ELF-1 (cell line): Measurements from ENCODE around the gene TRPV2.
A peak's percentile ranks its signal among the peaks of the same experiment; 100 is the strongest.
"Not testable (repeated sequence)": the region's sequence is repeated elsewhere in the genome, so short reads cannot be mapped to it uniquely, and the experiment has no call there.

ENCODE experiments used
- DNase-seq: peaks from one replicate; pipeline ENCODE4 v3.0.0-alpha.2; 2016; ENCODE audit warnings: low read depth, low spot score

Gene TRPV2

DNA sequence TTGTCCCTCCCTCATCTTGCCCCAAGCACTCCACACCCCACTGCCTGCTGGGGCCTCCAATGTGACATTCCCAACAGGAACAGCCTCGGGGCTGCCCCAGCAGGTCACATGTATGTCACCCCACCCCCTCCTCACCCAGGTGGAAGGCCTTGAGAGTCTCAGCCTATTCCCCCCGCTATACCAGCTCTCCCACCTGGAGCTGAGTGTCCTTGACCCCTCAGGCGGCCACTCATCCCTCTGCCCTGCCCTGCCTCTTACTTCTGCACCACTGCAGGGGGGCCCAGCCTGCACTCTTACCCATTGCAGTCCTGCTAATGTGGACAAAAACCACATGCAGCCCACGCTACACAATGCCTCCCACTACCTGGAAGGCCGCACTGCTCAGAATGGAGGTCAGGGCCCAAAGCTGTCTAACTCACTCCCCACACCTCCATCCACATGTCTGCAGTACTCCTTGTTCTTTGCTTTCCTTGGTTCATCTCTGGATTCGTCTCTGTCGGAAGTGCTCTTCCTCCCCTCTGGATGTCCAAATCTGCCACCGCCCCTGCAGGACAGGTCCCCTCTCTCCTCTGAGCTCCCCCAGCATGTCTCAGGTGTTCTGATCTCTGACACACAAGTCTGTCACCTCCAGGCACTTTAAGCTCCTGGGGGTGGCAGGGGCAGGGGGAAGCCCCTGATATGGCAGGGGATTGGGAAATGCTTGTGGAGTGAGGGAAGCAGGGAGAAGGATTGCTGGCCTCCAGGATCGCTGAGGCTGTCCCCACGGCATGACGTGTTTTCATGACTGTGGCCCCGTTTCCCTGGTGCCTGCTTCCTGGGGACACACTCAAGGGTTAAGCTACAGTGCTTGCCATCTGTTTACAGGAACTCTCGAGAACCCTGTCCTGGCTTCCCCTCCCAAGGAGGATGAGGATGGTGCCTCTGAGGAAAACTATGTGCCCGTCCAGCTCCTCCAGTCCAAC, 20.8 kb downstream of the TRPV2 start:
- DNase-seq = no peak

DNA sequence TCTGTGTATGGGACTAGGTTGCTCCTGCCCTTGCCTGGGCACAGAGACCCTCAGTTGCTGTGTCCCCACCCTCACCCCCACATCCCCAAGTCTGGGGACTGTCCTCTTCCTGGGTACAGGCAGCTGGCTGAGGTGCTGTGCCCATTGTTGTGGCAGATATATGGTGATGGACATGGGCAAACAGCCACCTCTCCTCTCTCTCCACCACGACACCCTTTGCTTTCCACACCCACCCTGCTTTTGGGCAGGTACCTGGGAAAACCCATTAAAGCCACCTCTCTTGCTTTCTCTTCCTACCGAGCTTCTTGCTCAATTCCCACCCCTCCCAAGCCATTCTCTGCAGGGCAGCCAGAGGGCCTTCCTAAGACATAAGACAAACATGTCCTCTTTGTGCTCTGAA, 21.7 kb downstream of the TRPV2 start:
- no peak for DNase-seq

DNA sequence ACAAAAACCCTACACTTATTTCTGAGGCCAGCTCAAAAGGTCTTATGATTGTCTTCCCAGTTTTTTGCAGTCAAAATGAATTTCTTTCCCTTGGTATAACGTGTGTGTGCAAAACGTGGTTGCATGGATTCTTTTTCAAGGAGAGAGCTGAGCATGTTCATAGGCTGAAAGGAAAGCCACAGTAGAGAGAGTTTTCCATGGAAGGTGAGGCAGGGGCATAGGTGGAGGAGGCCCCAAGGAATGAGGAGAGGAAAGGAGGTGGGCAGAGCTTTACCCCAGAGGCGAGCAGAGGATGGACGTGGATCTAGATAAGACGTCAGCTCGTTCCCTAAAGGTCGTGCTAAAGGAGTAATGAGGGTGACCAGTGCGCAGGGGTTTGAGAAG, 22.8 kb downstream of the TRPV2 start:
- no peak for DNase-seq

DNA sequence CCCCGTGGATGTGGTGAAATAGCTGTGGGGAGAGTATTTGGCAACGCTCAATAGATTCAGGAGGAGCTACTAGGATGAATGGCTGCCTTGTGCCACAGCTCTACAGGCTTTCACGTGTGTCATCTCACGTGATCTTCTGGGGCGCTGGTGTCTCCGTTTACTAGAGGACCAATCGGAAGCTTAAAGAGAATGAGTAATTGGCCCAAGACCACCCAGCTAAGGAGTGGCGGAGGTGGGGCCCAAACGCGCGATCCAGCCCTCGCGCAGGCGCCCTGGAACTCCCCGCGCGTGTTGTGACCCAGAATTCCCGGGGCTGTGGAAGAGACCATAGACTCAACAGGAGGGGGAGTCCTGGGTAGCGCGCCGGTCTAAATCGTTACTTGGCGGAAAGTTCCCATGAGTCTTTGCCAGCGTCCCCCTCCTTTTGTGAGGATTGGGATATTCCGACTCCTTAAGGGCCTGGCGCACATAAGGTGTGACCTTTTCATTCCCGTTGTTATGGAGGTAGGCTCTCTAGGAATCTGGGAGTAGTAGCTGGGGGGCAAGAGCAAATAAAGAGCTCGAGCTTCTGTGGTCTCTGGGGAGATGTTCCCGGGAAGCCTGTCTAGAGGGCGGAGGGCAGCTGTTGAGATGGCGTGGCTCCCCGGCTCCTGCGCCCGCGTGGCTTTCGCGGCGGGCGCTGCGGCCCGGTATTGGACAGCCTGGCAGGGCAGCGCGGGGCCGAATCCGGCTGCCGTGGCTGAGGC, 23.4 kb downstream of the TRPV2 start:
- DNase-seq = peak; percentile 100

DNA sequence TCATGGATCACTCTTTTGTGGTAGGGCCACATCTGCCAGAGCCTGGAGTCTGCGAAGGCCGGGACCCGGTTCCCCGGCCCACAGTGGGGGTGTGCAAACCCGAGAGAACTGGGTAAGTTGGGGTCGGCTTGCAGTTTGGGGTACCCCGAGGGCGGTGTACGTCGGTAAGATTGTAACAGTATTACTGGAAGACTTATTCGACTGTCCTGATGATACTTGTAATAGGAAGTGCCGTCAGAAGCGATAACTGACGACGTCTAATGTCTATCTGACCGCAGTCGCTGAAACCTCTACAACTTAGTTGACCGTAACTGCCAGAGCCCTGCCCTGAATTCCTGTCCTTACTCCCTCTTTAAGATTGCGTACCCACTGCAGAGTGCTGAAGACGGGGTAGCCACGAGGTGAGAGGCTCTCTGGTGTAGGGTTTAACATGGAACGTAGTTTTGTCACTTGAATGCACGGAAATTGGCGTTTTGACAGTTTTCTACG, 24.0 kb downstream of the TRPV2 start:
- DNase-seq = no peak

DNA sequence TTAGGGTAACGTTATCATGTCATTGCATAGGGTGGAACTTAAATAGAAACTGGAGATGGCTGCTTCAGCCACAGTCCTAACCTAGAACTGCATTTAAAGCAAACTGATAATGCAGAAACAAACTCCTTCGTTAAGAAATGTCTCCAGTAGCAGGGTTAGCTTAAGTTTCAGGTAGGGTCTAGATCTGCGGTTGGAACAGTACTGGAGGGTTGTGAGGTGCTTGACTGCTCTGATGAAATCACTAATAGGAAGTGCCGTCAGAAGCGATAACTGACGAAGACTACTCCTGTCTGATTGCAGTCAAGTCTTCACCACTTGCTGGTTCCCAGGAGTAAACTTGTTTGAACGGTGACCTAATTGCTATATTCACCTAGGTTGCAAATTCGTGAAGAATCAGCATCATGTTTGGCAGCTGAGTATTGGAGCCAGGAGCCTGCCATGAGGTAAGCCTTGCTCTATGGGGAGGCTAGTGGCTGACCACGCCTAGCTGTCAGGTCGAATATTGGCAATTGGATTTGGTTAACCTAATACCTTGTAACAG, 24.5 kb downstream of the TRPV2 start:
- DNase-seq = no peak

DNA sequence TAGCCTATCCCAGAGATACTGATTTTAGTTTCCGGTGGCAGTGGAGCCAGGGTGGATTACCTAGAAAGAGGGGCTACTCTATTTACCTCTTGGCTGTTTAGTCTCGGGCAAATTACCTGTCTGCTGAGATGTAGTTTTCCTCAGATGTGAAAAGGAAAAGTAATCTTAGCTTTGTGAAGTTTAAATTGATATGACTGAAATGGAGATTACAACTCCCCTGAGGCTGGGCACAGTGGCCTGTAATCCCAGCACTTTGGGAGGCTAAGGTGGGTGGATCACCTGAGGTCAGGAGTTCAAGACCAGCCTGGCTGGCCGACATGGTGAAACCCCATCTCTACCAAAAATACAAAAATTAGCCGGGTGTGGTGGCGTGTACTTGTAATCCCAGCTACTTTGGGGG, 25.0 kb downstream of the TRPV2 start:
- not testable (repeated sequence) for DNase-seq

DNA sequence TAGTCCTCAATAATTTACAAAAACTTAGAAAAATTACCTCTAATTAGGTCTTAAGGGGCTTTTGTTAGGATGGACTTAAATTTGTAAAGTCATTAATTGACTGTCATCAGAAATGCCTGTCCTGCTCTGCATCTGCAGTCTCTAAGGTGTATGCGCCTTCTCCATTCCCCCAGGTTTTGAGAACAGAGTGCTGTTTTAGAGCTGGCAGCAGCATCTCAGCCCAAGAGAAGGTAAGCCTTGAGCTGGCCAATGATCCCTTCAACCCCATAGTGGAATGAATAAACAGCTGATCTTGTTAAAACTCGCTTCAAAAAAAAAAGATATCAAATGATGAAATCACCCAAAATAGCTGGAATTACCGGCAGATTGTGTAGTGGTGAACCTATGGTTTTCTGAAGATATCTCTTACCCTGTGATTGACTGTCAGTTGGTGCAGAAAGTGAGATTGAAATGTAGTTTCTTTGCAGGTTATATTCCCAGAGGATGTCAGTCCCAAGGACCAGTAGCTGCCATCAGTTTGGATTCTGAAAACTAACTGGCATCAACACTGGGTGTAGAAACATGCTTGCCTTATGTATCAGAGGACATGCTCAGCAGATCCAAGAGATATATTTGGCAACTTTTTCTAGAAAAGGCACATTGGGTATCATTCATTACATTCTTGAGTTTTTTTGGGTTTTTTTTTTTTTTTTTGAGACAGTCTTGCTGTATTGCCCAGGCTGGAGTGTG, 25.7 kb downstream of the TRPV2 start:
- DNase-seq = no peak

DNA sequence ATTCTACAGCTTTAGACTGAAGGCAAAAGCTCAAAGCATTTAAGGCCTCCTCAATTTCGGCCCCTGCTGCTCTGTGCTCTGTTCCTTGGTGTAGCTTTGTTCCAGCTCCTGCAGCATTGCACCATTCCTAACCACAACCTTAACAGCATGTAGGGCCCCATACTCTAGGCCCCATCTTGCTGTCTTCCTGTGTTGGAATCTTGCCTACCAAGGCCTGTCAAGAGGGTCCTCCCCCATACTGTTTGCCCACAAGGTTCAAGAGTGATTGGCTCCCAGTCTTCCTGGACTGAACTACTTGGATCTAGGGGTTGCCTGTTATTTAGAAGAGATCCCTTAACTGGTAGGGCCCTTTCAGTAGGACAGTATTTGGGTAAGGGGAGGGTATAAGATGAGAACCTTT, 26.8 kb downstream of the TRPV2 start:
- DNase-seq = no peak

DNA sequence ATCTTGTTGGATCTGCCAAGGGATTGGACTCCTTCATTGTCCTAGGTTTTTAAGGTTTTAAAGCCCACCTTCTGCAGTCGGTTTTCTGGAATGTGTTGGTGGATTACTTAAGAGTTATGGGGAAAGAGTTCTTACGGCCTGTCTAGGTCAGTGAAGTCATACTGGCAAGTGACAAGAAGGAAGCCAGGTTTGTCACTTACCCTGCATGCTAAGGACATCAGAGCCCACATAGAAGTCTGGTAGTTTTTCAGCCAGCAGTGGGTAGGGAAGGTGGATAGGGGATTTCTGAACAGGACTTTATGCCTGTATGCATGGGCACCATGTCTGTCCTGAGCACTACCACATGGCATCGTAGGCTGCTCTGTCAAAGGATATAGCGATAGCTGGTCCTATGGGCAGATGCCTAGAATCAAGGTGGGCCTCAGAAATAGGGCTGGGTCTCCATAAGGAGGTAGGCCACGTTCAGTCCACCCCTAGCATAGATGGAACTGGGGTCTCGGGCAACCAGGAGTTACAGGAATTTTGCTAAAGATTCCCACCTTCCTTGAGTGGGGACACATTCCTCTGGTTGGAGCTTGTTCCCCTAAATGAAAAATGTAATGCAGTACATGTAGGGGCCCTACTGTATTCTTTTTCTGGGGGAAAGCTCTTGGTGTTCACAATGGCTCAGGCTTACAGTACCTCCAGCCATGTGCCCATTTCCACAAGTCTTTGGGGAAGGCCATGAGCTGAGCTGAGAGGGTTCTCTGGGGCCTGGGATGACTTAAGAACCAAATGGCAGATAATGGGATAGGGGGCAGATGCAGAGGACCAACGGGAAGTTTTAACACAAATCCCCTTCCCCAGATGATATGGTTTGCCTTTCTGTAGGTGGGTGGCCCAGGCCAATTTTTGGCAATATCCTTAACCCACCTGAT, 27.5 kb downstream of the TRPV2 start:
- DNase-seq = peak; percentile 36

DNA sequence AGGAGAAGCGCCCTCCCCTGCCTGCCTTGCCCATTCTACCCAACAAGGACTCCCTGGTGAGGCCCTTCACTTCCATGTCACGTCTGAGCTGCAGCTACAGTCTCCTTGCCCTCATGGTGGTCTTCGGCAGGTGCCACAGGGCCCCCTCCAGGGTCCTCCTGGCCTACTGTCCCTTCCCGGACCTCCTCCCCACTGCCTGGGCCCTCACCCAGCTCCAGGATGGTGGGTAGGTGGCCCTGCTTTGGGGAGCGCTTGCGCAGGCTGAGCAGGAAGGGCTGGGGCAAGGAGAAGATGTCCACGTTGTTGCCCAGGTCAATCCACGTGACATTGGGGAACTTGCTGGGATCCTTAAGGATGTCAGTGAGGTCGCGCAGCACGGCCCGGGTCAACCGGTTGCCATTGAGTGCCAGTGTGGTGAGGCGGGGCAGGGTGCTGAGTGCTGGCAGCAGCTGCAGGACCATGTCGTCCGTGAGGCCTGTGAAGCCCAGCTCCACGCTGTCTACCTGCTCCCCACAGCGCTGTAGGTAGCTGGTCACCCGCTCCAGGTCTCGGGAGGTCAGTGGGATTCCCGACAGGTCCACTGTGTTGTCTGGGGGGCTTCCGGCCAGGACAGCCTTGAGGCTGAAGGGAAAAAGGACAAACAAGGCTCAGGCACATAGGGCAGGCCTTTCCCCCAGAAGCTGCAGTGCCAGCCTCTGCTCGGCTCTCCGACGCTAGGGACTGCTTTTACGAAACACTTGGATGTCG, 28.3 kb downstream of the TRPV2 start:
- DNase-seq = peak; percentile 57

DNA sequence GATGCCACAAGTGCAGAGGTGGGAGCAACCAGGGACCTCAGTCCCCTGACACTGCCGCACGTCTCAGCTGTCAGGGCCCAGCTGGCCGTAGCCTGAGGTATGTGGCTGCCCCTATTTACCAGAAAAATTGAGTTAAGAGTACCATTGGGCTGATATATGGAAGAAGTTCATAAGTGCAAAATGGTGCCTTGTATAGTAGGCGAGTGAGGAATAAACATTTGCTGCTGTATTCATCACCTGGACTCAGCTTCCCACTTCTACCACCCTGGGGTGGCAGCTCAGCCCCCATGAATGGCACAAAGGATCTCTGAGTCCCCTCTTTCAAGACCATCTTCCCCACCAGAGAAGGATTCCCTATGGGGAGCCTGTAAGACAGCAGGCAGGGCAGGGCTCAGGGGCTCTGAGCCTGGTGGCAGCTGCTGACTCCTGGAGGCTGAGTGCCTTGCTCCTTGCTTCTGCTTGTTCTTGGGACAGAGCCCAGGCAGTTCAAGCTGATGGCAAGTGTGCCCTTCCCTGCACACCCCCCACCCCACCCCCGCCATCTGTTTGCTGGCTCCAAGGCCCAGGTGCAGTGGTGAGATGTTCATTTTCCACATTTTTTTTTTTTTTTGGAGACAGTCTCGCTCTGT, 29.0 kb downstream of the TRPV2 start:
- DNase-seq = peak; percentile 55

DNA sequence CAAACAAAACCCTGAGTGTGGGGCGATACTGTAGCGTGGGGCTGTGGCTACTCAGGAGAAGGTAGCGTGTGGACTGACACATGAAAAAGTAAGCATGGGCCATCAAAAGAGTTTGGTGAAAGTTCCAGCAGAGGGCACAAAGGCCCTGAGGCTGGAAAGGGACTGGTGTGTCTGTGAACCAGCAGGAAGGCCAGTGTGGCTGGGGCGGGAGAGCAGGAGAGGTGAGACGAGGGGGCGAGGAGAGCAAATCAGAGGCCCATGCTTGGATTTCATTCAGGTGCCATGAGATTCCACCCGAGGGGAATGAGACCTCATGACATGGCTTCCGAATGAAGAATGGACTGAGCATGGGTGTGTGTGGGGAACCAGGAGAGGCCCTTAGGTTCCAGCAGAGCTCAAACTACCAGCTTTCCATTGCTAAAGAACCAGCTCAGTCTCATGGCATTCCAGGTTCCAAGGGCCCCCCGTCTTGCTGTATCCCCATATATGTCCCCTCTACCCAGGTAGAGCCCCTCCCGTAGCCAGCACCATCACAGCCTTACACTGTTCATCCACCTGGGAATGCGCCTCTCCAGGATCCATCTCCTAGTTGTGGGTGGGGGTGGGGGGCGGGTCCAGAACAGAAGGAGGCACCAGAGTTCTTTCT, 31.1 kb downstream of the TRPV2 start:
- DNase-seq = peak; percentile 59

DNA sequence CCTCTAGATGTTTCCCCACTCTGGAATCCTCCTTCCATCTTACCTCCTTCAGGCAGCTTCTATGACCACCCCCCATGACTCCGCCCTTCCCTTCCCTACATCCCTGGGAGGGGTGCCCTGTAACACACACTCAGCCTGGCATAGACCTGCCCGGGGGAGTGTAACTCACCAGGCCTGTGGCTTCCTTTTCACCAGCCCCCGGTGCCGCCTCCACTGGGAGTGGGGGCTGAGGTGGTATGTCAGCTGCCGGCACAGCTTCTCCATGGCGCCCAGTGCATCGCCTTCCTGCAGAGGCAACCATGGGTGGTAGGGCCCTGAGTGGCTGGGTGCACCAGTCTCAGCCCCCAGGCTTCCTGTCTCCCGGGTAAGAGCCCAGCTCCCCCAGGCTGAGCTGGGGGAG, 32.3 kb downstream of the TRPV2 start:
- no peak for DNase-seq

DNA sequence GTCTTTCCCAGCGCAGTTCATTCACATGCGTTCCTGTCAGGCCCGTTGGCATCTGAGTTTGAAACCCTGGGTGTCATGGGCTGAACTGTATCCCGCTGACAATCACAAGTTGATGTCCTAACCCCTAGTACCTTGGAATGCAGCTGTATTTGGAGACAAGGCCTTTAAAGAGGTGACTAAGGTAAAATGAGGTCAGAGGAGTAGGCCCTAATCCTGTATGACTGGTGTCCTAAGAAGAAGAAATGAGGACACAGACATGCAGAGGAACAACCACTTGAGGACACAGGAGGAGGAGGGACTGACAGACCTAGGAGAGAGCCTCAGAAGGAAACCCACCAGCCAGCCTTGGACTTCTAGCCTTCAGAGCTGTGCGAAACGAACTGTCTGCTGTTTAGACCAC, 33.1 kb downstream of the TRPV2 start:
- no peak for DNase-seq

DNA sequence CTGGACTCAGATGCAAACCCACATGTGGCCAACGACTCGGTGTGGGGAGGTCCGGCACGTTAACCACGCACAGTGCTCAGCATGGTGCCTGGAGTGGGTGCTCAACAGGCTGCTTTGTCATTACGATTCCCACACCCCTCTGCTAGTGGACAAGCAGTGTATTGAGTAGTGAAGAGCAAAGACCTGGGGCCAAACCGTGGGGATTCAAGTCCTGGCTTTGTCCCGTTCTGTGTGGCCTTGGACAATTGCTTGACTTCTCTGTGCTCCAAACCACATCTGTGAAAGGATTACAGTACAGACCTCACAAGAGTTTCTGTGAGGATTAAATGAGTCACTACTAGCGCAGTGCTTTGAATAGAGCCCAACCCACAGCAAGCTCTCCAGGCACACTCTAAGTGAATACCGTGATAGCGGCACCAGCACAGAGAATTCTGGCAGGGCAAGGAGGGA, 33.8 kb downstream of the TRPV2 start:
- no peak for DNase-seq

DNA sequence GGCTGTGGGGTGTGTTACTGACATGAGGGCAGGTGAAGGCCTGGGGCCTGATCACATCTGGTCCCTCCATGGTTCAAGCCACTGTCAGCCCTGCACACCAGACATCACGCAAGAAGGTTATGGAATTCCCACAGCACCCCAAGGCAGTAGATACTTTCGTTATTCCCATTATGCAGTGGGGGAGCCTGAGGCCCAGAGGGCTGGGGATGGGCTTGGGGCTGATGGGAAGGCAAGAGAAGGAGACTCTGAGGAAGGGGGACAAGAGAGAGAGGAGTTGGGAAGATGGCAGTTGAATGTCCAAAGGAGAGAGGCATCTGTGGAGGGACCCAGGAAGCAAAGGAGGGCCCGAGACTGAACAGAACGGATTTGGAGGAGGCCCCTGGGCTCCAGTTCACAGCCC, 34.7 kb downstream of the TRPV2 start:
- DNase-seq = no peak

DNA sequence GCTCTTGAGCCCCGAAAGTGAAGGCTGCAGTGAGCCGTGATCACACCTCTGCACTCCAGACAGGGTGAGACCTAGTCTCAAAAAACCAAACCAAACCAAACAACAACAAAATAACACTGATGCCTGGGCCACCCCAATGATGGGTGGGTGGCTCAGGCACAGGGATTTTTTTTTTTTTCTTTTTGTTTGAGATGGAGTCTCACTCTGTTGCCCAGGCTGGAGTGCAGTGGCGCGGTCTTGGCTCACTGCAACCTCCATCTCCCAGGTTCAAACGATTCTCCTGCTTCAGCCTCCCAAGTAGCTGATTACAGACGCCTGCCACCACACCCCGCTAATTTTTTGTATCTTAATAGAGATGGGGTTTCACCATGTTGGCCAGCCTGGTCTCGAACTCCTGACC, 36.9 kb downstream of the TRPV2 start:
- not testable (repeated sequence) for DNase-seq

DNA sequence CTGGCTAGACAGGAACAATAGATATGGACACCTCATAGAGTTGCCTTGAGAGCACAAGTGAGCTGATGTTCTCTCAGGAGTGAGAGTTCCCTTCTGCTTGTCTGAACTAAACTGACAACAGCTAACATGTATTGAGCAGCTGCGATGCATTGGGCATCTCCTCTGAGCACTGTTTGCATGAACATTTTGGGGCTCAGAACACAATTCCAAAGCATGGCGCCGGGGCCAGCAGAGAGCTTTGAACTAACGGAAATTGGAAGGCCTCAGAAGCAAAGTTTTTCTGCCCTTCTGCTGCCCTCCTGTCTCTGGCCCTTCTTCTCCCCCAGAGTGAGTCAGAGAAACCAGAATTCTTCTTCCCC, 38.1 kb downstream of the TRPV2 start:
- no peak for DNase-seq
